Ishikawa (cell line): ENCODE measurements around the gene BFSP2.

Experiments used
- CEBPB ChIP-seq: IDR thresholded peaks from 2 replicates; pipeline ENCODE4 v1.6.1; 2012
- CREB1 ChIP-seq: IDR thresholded peaks from 2 replicates; pipeline ENCODE4 v1.6.1; 2012; ENCODE audit warnings: low read depth
- EGR1 ChIP-seq: IDR thresholded peaks from 2 replicates; pipeline ENCODE4 v1.6.1; 2012
- EP300 ChIP-seq: IDR thresholded peaks from 2 replicates; pipeline ENCODE4 v1.6.1; 2012; ENCODE audit warnings: borderline replicate concordance
- FOXM1 ChIP-seq: IDR thresholded peaks from 2 replicates; pipeline ENCODE4 v1.6.1; 2012; ENCODE audit warnings: low read depth, borderline replicate concordance
- MAX ChIP-seq: IDR thresholded peaks from 2 replicates; pipeline ENCODE4 v1.6.1; 2012
- NFIC ChIP-seq: IDR thresholded peaks from 2 replicates; pipeline ENCODE4 v1.6.1; 2012
- RAD21 ChIP-seq: IDR thresholded peaks from 2 replicates; pipeline ENCODE4 v1.6.1; 2012; ENCODE audit warnings: low read depth
- TAF1 ChIP-seq: IDR thresholded peaks from 2 replicates; pipeline ENCODE4 v1.6.1; 2012; ENCODE audit warnings: low read depth, mild to moderate bottlenecking
- TCF12 ChIP-seq: IDR thresholded peaks from 2 replicates; pipeline ENCODE4 v1.6.1; 2012; ENCODE audit warnings: low read depth
- TEAD4 ChIP-seq: IDR thresholded peaks from 2 replicates; pipeline ENCODE4 v1.6.1; 2012
- USF1 ChIP-seq: IDR thresholded peaks from 2 replicates; pipeline ENCODE4 v1.6.1; 2012
- YY1 ChIP-seq: IDR thresholded peaks from 2 replicates; pipeline ENCODE4 v1.6.1; 2012; ENCODE audit warnings: low read depth
- ZBTB7A ChIP-seq: IDR thresholded peaks from 2 replicates; pipeline ENCODE4 v1.6.1; 2012; ENCODE audit warnings: low read depth
- TF ChIP-seq, protein P1 (sequence below): IDR thresholded peaks from 2 replicates; pipeline ENCODE4 v1.6.1; 2012; ENCODE audit warnings: low read depth, mild to moderate bottlenecking

The BFSP2 gene

GRCh38 chr3:133455281-133455680 is 55.4 kb downstream of the BFSP2 start:
- TF ChIP-seq RAD21 (no peak), EP300 (no peak), ZBTB7A (no peak)
- TF ChIP-seq, protein P1, sequence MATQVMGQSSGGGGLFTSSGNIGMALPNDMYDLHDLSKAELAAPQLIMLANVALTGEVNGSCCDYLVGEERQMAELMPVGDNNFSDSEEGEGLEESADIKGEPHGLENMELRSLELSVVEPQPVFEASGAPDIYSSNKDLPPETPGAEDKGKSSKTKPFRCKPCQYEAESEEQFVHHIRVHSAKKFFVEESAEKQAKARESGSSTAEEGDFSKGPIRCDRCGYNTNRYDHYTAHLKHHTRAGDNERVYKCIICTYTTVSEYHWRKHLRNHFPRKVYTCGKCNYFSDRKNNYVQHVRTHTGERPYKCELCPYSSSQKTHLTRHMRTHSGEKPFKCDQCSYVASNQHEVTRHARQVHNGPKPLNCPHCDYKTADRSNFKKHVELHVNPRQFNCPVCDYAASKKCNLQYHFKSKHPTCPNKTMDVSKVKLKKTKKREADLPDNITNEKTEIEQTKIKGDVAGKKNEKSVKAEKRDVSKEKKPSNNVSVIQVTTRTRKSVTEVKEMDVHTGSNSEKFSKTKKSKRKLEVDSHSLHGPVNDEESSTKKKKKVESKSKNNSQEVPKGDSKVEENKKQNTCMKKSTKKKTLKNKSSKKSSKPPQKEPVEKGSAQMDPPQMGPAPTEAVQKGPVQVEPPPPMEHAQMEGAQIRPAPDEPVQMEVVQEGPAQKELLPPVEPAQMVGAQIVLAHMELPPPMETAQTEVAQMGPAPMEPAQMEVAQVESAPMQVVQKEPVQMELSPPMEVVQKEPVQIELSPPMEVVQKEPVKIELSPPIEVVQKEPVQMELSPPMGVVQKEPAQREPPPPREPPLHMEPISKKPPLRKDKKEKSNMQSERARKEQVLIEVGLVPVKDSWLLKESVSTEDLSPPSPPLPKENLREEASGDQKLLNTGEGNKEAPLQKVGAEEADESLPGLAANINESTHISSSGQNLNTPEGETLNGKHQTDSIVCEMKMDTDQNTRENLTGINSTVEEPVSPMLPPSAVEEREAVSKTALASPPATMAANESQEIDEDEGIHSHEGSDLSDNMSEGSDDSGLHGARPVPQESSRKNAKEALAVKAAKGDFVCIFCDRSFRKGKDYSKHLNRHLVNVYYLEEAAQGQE = no peak

GRCh38 chr3:133455960-133456359 is 56.1 kb downstream of the BFSP2 start:
- TF ChIP-seq, protein P1 = no peak
- TF ChIP-seq CEBPB = no peak

DNA sequence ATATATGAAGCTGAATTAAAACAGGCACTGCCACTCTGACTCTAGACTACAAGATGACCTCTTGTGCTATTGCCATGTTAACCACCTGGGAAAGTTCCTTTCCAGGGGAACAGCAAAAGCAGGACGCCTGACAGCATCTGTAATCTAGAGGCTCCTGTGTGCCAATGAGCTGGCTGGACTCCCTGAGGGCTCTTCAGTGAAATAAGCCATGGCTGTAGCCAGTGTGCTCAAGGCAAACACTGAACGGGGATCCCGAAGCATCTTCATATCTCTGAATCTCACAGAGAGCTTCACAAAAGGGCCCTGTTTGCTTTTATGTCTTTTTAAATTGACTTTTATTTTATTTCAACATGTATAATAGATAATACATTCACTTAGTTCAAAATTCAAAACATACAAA is 57.2 kb downstream of the BFSP2 start:
- no peak for TF ChIP-seq RAD21
- TF ChIP-seq USF1 = no peak
- TF ChIP-seq ZBTB7A = no peak
- TF ChIP-seq TAF1 = no peak
- no peak for TF ChIP-seq CREB1
- TF ChIP-seq NFIC = no peak
- TF ChIP-seq EP300 = no peak
- TF ChIP-seq FOXM1 = no peak
- TF ChIP-seq MAX = no peak
- no peak for TF ChIP-seq EGR1
- no peak for TF ChIP-seq TEAD4
- no peak for TF ChIP-seq YY1
- TF ChIP-seq, protein P1 = no peak
- no peak for TF ChIP-seq TCF12
- no peak for TF ChIP-seq CEBPB

DNA sequence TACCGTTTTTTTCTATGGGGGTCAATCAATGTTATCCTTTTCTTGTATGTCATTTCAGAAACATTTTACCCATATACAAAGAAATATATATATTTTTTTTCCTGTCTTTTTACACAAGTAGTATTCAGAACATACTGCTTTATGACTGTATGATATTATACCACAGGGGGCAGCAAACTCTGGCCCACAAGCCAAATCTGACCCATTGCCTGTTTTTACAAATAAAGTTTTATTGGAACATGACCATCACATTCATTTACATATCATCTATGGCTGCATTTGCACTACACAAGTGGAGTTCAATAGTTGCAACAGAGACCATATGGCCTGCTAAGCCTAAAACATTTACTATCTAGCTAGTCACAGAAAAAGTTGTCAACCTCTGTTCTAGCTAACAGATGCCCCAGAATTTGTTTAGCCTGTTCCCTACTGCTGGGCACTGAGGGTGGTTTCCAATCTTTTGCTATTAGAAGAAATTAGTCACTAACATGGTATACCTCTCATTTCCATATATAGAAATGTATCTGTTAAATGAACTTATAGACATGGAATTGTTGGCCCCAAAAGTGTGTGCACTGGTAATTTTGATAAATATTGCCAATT is 57.7 kb downstream of the BFSP2 start:
- no peak for TF ChIP-seq TEAD4
- peak; percentile 54 for TF ChIP-seq RAD21
- no peak for TF ChIP-seq EP300

DNA sequence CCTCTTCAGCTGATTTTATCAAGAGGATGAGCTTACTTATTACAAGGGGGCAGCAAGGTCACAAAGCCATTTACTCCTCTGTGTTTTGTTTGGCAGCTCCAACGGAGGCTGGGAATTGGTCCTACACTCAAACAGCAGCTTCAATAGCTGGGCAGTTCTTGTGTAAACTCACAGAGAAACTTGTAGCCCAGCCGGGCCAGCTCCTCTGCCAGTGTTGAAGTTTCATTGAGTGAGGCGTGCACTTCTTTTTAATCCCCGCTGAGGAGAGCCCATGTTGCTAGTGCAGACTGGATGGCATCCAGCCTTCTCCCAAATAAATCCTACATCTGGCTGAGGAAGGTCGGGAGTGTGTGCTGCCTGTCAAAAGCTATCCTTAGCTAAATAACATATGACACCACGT is 59.5 kb downstream of the BFSP2 start:
- TF ChIP-seq RAD21 (no peak), TAF1 (no peak), ZBTB7A (no peak), CREB1 (no peak), EGR1 (no peak), CEBPB (no peak), TCF12 (no peak), NFIC (no peak), TEAD4 (no peak)

DNA sequence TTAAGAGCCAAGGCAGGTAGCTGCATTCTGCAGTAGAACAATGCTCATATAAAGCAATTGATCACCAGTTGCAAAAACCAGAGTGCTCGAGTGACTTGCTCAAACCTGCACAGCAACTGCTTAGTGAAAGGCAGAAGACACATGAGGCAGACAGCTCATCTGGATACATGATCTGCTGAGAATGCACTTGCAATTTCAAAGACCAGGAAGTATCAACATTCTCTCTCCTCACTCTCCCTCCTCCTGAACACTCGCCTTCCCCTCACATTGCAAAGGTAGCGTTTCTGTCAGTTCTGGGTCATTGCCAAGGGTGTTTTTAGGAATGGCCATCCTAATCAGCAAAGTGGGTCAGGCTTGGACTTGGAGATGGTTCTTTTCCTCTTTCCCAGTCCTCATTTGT is 61.0 kb downstream of the BFSP2 start:
- TF ChIP-seq TAF1 = no peak
- TF ChIP-seq YY1 = no peak
- TF ChIP-seq USF1 = no peak
- no peak for TF ChIP-seq RAD21
- TF ChIP-seq MAX = no peak
- TF ChIP-seq, protein P1 = no peak
- TF ChIP-seq CREB1 = no peak
- TF ChIP-seq EGR1 = no peak
- no peak for TF ChIP-seq FOXM1
- no peak for TF ChIP-seq ZBTB7A
- no peak for TF ChIP-seq NFIC
- no peak for TF ChIP-seq EP300
- TF ChIP-seq TEAD4 = no peak
- no peak for TF ChIP-seq CEBPB
- no peak for TF ChIP-seq TCF12
